Thyroid gland (tissue), 4 donors: Measurements from ENCODE around the gene ZNF44. TPM values are rescaled to one million over a fixed set of nuclear protein-coding genes. Genes with fewer than 3 reads are reported as not detected.

Experiments used
- DNase-seq, 2 donors: peaks; one replicate each; pipeline ENCODE4 v3.0.0-alpha.2; 2019
- H3K27ac ChIP-seq, 3 donors: fragments of 200-600 bp; sonication (generic); 1 replicate in 2 of 3; 2 replicates in 1 of 3; pipeline ENCODE4 v1.5.1; 2016 to 2019; ENCODE audit warnings: mild to moderate bottlenecking in 1 of 3, moderate library complexity in 1 of 3
- H3K27me3 ChIP-seq: fragments of 200-600 bp; sonication (generic); one replicate; pipeline ENCODE4 v1.5.1; 2019
- H3K36me3 ChIP-seq, 2 donors: fragments of 200-600 bp; sonication (generic); one replicate each; pipeline ENCODE4 v1.5.1; 2016 to 2019
- H3K4me1 ChIP-seq, 2 donors: fragments of 200-600 bp; sonication (generic); one replicate each; pipeline ENCODE4 v1.5.1; 2017 to 2019
- H3K4me3 ChIP-seq, 3 donors: fragments of 200-600 bp; sonication (generic); replicated peaks in 1 of 3; 1 replicate in 2 of 3; 2 replicates in 1 of 3; pipeline ENCODE4 v1.5.1; 2016; ENCODE audit warnings: mild to moderate bottlenecking in 1 of 3
- H3K9me3 ChIP-seq: fragments of 200-600 bp; sonication (generic); one replicate; pipeline ENCODE4 v1.5.1; 2017
- CTCF ChIP-seq, 6 experiments: fragments of 200-600 bp in 3 of 6; fragments of 450-650 bp in 3 of 6; sonication (generic) in 3 of 6; IDR thresholded peaks; one replicate each; pipeline ENCODE4 v1.5.1; 2016 to 2019; ENCODE audit warnings: antibody characterized with exemption in 6 of 6, mild to moderate bottlenecking in 2 of 6, inconsistent platforms in 1 of 6, moderate library complexity in 1 of 6
- POLR2A ChIP-seq, 2 donors: fragments of 450-650 bp; IDR thresholded peaks; one replicate each; pipeline ENCODE4 v1.6.1; 2017; ENCODE audit warnings: antibody characterized with exemption in 2 of 2, mild to moderate bottlenecking in 2 of 2, moderate library complexity in 1 of 2
- WGBS, 2 donors: methylation state at CpG; one replicate each; pipeline ENCODE4 v1.1.5; 2017; 5-methylcytosine and 5-hydroxymethylcytosine counted together
- intact Hi-C: fragments of 100-400 bp; cut with DNase I; formaldehyde crosslinking; loops from one replicate; pipeline ENCODE4 v1.15.1; 2023
- total RNA-seq, 4 donors: library from RNA; depleted of rRNA; stranded (reverse); fragments of >200 nt; gene quantifications; one replicate each; pipeline ENCODE4 v1.2.3, GENCODE V29; 2016

ZNF44 gene
- total RNA-seq, 4 donors from 2014 or later: 13.7 to 24.6 (median 19.2) TPM

- H3K4me1 ChIP-seq: peaks cover 8 to 30% of the 10 kb centered on the region in 2 donors
- WGBS, 2 donors: 0% methylated on average over 3 to 14 of the region's 18 CpGs
- intact Hi-C loops: no loop called here
These were observed 870 bp downstream of the ZNF44 start for GRCh38 chr19:12293777-12294248.

GRCh38 chr19:12289790-12290065 lies 5.0 kb downstream of the ZNF44 start:
- peaks cover 8 to 28% of the 10 kb centered on the region in 2 donors for H3K4me1 ChIP-seq
- intact Hi-C loops: no loop called here
- no peaks in the 10 kb centered on the region for H3K27me3 ChIP-seq
- no peak overlapping the region for H3K27ac ChIP-seq
- no peaks in the 10 kb centered on the region for H3K36me3 ChIP-seq
- no peak overlapping the region for H3K4me3 ChIP-seq
- no peaks in the 10 kb centered on the region for H3K9me3 ChIP-seq
- TF ChIP-seq CTCF (IDR thresholded peaks at IDR 0.05): no peak
- no peak for TF ChIP-seq POLR2A (IDR thresholded peaks at IDR 0.05)
- 96 to 98% methylated on average over 6 to 7 of the region's 7 CpGs for WGBS, 2 donors
- no peak for DNase-seq

More at GRCh38 chr19:12293777-12294248, 870 bp downstream of the ZNF44 start:
- Histone ChIP-seq H3K4me3 (peak overlapping the region; percentile 78 to 99 (median 97)), H3K27me3 (no peaks in the 10 kb centered on the region), H3K27ac (peak overlapping the region; percentile 80 to 94 (median 82)), H3K9me3 (no peaks in the 10 kb centered on the region), H3K36me3 (no peaks in the 10 kb centered on the region)
- TF ChIP-seq CTCF (IDR thresholded peaks at IDR 0.05): no peak
- TF ChIP-seq POLR2A (IDR thresholded peaks at IDR 0.05): peak in 1 of 2 donors; percentile 51
- DNase-seq: peak; percentile 75 to 81

DNA sequence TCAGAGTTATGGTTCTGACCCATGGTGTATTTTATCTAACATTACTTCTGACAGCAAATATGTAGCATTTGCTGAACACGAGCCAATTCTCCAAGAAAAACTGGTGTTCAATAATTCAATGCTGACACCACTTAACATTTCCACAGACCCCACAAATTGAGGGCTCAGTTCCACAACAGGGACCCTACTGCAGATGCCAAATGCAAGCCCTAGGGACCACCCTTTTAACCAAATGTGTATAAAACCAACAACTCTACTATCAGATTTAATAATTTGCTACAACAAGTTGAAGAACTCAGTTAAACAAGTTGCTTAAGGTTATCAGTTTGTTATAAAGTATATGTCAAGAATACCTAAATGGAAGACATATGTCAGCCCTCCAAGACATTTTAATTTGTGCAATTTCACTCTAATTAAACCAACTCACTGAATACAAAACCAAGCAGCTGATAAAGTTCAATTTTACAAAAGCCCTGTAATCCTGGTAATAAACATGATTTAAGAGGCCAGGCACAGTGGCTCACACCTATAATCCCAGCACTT lies 6.7 kb downstream of the ZNF44 start:
- H3K27me3 ChIP-seq: no peaks in the 10 kb centered on the region
- intact Hi-C loops: no loop called here
- no peaks in the 10 kb centered on the region for H3K36me3 ChIP-seq
- no peak for TF ChIP-seq POLR2A (IDR thresholded peaks at IDR 0.05)
- TF ChIP-seq CTCF (IDR thresholded peaks at IDR 0.05): no peak
- no peak for DNase-seq
- no peaks in the 10 kb centered on the region for H3K9me3 ChIP-seq
- no peak overlapping the region for H3K27ac ChIP-seq
- no peak overlapping the region for H3K4me3 ChIP-seq
- WGBS, 2 donors: 91 to 93% methylated on average over 1 of the region's 1 CpG
- H3K4me1 ChIP-seq: peaks cover 2 to 24% of the 10 kb centered on the region in 2 donors

GRCh38 chr19:12284631-12285030 lies 10.1 kb downstream of the ZNF44 start:
- intact Hi-C loops: no loop called here
- Histone ChIP-seq H3K4me1 (peaks cover 0 to 10% of the 10 kb centered on the region in 2 donors), H3K9me3 (no peaks in the 10 kb centered on the region), H3K4me3 (no peak overlapping the region), H3K36me3 (no peaks in the 10 kb centered on the region), H3K27ac (no peak overlapping the region), H3K27me3 (no peaks in the 10 kb centered on the region)
- no peak for TF ChIP-seq POLR2A (IDR thresholded peaks at IDR 0.05)
- no peak for TF ChIP-seq CTCF (IDR thresholded peaks at IDR 0.05)
- no peak for DNase-seq
- WGBS, 2 donors: 99% methylated on average over 9 to 11 of the region's 18 CpGs

GRCh38 chr19:12284226-12284625 lies 10.5 kb downstream of the ZNF44 start:
- no peaks in the 10 kb centered on the region for H3K9me3 ChIP-seq
- H3K36me3 ChIP-seq: no peaks in the 10 kb centered on the region
- no peak overlapping the region for H3K27ac ChIP-seq
- H3K4me1 ChIP-seq: peaks cover 0 to 6% of the 10 kb centered on the region in 2 donors
- no peak overlapping the region for H3K4me3 ChIP-seq
- no peak for DNase-seq
- intact Hi-C loops: no loop called here
- WGBS, 2 donors: 95 to 96% methylated on average over 14 of the region's 14 CpGs
- no peaks in the 10 kb centered on the region for H3K27me3 ChIP-seq
- TF ChIP-seq POLR2A (IDR thresholded peaks at IDR 0.05) (no peak), CTCF (IDR thresholded peaks at IDR 0.05) (no peak)
